ENCODE data around the gene FBXO17.

The FBXO17 gene

DNA sequence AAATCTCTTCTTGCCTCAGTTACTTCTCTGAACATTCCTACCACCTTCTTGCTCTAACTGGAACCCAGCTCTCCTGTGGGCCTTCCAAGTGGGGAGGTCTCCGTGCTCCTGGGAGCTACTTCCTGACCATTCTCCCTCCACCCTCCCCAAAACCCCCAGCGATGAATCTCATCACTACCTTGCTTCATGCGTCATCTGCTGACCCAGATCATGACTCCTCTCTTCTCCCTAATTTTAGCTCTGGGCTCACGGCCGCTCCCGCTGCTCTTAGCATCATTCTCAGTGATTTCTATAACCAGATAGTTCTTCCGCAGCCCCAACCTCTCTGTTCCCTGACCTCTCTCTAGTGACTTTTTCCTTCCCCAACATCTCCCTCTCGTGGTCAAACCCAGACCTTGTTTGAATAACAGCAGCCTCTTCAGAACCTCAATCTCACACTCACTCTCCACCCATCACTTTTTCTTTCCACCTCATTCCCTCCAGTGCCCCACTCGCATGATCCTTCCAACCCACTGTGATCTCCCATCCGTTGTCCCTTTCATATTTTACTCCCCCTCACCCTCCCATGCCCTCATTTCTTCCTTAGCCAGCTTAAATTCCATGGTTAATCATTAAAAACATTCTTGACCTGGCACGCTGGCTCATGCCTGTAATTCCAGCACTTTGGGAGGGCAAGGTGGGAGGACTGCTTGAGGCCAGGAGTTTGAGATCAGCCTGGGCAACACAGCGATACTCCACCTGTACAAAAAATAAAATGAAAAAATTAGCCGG lies 23.0 kb downstream of the FBXO17 start:
- TF ChIP-seq, protein P1, sequence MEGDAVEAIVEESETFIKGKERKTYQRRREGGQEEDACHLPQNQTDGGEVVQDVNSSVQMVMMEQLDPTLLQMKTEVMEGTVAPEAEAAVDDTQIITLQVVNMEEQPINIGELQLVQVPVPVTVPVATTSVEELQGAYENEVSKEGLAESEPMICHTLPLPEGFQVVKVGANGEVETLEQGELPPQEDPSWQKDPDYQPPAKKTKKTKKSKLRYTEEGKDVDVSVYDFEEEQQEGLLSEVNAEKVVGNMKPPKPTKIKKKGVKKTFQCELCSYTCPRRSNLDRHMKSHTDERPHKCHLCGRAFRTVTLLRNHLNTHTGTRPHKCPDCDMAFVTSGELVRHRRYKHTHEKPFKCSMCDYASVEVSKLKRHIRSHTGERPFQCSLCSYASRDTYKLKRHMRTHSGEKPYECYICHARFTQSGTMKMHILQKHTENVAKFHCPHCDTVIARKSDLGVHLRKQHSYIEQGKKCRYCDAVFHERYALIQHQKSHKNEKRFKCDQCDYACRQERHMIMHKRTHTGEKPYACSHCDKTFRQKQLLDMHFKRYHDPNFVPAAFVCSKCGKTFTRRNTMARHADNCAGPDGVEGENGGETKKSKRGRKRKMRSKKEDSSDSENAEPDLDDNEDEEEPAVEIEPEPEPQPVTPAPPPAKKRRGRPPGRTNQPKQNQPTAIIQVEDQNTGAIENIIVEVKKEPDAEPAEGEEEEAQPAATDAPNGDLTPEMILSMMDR (IDR thresholded peaks at IDR 0.05; ENCODE audit: insufficient read depth, low read depth, low read length, missing control alignments) = peak; percentile 53
- DNase-seq (ENCODE audit: low read depth) = peak; percentile 42

DNA sequence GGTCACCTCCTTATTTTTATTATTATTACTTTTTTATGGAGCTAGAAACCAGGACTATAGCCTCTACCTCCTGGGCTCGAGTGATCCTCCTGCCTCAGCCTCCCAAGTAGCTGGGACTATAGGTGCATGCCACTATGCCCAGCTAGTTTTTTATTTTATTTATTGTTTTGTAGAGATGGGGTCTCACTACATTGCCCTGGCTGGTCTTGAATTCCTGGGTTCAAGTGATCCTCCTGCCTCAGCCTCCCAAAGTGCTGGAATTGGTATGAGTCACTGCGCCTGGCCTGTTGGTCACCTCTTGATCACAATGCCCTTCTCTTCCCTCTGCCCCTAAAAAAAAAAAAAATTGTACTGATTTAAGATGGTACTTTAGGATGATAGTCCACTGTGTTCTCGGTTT lies 24.4 kb downstream of the FBXO17 start:
- H3K4me3 ChIP-seq (ENCODE audit: low read length) = no peak overlapping the region
- TF ChIP-seq, protein P1 (IDR thresholded peaks at IDR 0.05; ENCODE audit: insufficient read depth, low read depth, low read length, missing control alignments) = no peak
- DNase-seq (ENCODE audit: low read depth) = no peak

More for the DNA sequence above, 23.0 kb downstream of the FBXO17 start:
- no peak overlapping the region for H3K4me3 ChIP-seq (ENCODE audit: low read length)

DNA sequence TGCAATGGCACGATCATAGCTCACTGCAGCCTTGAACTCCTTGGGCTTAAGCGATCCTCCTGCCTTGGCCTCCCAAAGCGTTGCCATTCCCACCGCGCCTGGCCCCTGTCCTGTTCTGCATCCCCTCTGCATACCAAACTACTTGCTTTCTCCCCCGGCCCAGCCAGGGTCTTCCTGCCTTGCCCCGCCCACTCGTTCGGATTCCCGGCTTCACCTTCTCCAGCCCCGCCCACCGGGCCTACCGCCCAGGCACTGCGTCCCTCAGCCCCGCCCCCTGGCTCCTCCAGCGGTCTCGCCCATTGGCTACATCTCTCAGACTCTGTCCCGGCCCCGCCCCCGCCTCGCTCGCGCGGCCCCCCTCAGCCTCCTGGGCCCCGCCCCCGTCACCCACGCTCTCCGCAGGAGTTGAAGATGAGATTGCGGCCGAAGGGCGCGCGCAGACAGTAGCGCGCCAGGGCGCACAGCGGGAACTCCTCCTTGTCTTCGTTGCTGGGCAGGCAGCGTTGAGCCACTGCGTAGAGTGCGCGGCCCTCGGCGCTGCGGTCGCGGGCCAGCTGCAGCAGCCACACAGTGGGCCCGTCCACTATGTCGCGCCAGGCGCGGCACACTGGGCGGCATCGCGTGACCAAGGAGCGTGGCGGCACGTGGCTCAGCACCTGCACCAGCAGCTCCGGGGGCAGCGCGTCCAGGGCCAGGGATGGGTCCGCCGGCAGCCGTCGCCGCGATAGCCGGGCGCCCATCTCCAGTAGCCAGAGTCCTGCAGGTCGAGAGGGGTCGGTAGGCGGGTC lies 25.8 kb downstream of the FBXO17 start:
- H3K4me3 ChIP-seq (ENCODE audit: low read length) = peak overlapping the region; percentile 12
- peak; percentile 81 for DNase-seq (ENCODE audit: low read depth)
- TF ChIP-seq, protein P1 (IDR thresholded peaks at IDR 0.05; ENCODE audit: insufficient read depth, low read depth, low read length, missing control alignments) = no peak

DNA sequence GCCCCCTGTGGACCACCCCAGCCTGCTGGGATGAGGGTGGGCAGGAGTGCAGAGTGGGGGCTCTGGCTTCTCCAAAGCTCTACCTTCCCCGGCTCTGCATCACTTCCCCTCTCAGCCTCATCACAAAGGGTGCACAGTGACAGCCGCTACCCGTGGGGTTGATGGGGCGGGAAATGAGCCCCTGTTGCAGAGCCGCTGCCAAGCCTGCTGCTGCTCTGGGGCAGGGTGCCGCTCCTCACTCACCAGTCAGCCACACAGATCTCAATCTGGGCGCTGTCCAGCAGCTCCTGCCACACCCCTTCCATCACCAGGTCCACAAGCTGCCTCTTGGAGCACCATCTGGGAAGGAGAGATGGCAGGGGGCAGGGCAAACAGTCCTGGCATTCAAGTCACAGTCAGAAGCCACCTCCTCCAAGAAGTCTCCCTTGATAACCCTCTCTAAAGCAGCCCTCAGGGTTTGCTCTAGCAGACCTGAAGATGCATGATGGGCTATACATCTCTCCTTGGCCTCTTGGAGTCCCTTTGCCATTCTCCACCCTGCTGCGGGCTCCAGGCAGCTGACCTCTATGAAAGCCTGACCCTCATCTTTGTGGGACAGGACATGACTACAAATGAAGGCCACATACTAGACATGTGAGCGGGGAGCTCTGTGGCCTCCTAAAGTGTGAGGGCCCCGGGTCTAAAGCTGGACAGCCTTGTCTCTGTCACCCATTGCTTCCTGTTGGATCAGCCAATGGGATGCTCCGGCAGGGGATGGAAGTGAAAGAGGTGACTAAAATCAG lies 29.1 kb downstream of the FBXO17 start:
- TF ChIP-seq, protein P1 (IDR thresholded peaks at IDR 0.05; ENCODE audit: insufficient read depth, low read depth, low read length, missing control alignments) = no peak
- DNase-seq (ENCODE audit: low read depth) = no peak
- no peak overlapping the region for H3K4me3 ChIP-seq (ENCODE audit: low read length)

DNA sequence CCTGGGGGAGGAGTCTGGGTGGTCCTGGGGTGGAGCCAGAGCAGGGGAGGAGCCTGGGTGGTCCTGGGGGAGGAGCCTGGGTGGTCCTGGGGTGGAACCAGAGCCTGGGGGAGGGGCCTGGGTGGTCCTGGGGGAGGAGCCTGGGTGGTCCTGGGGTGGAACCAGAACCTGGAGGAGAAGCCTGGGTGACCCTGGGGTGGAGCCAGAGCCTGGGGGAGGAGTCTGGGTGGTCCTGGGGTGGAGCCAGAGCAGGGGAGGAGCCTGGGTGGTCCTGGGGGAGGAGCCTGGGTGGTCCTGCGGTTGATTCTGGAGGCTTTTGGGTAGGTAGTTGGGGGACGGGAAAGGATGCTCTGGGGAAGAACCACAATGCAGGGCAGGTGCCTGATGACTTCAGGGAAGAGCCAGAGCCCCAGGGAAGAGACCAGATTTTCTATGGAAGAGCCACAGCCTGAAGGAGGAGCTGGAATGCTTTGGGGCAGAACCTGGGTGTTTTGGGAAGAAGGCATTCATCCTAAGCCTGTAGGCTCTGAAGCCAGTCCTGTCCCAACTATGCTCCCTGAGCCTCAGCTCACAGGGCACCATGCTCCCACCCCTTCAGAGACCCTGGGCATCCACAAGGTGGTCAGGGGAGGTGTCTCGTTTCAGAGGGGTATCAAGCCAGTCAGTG lies 29.8 kb downstream of the FBXO17 start:
- no peak for DNase-seq (ENCODE audit: low read depth)
- TF ChIP-seq, protein P1 (IDR thresholded peaks at IDR 0.05; ENCODE audit: insufficient read depth, low read depth, low read length, missing control alignments) = no peak

DNA sequence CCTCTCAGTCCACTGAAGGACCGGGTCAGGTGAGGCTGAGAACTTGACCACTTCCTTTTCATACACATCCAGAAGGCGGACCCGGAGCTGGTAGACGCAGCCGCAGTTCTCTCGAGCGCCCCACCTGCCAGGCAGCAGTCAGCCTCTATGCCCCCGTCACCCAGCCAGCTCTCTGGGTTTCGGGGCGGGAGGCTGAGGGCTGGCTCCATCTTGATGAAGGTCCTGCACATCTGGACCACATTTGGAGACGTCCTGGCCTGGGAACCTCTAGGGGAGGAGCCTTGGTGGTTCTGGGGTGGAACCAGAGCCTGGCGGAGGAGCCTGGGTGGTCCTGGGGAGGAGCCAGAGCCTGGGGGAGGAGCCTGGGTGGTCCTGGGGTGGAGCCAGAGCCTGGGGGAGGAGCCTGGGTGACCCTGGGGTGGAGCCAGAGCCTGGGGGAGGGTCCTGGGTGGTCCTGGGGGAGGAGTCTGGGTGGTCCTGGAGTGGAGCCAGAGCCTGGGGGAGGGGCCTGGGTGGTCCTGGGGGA lies 30.5 kb downstream of the FBXO17 start:
- H3K4me3 ChIP-seq (ENCODE audit: low read length) = no peak overlapping the region
- TF ChIP-seq, protein P1 (IDR thresholded peaks at IDR 0.05; ENCODE audit: insufficient read depth, low read depth, low read length, missing control alignments) = no peak
- no peak for DNase-seq (ENCODE audit: low read depth)

More for the DNA sequence above, 29.8 kb downstream of the FBXO17 start:
- no peak overlapping the region for H3K4me3 ChIP-seq (ENCODE audit: low read length)

Measured in epithelial cell of esophagus (primary cell).